Mesenchymal stem cell (in vitro differentiated cells and primary cell): ENCODE results near the gene CST3.

Source experiments
- DNase-seq: peaks from one replicate; pipeline ENCODE4 v3.0.0-alpha.2; 2013
- H2AFZ ChIP-seq: one replicate; pipeline ENCODE4 v1.6.1; 2013; ENCODE audit warnings: low read depth, mild to moderate bottlenecking, control low read depth, inconsistent platforms, low read length, moderate library complexity
- H2AK5ac ChIP-seq: 2 replicates; pipeline ENCODE4 v1.6.1; 2013; ENCODE audit warnings: low read length, moderate library complexity, mild to moderate bottlenecking, inconsistent platforms; ENCODE audit not compliant: severe bottlenecking
- H2BK120ac ChIP-seq: one replicate; pipeline ENCODE4 v1.6.1; 2013; ENCODE audit warnings: low read depth, mild to moderate bottlenecking, inconsistent platforms, low read length, moderate library complexity
- H2BK12ac ChIP-seq, 2 experiments: one replicate each; pipeline ENCODE4 v1.6.1; 2013; ENCODE audit warnings: inconsistent platforms in 2 of 2, low read length in 2 of 2, mild to moderate bottlenecking in 2 of 2, moderate library complexity in 2 of 2, control low read depth in 1 of 2
- H2BK15ac ChIP-seq: one replicate; pipeline ENCODE4 v1.6.1; 2013; ENCODE audit warnings: mild to moderate bottlenecking, low read depth, inconsistent platforms; ENCODE audit not compliant: poor library complexity, severe bottlenecking
- H2BK5ac ChIP-seq: 2 replicates; pipeline ENCODE4 v1.6.1; 2013; ENCODE audit warnings: low read depth, mild to moderate bottlenecking, low read length, control low read depth, inconsistent platforms; ENCODE audit not compliant: poor library complexity, severe bottlenecking
- H3K14ac ChIP-seq, 2 experiments: one replicate each; pipeline ENCODE4 v1.6.1; 2013; ENCODE audit warnings: inconsistent platforms in 2 of 2, low read length in 2 of 2, control low read depth in 1 of 2, mild to moderate bottlenecking in 1 of 2, moderate library complexity in 1 of 2
- H3K18ac ChIP-seq, 2 experiments: one replicate each; pipeline ENCODE4 v1.6.1; 2013; ENCODE audit warnings: inconsistent platforms in 2 of 2, low read length in 2 of 2, control low read depth in 1 of 2, low read depth in 1 of 2, mild to moderate bottlenecking in 1 of 2
- H3K23ac ChIP-seq, 2 experiments: one replicate each; pipeline ENCODE4 v1.6.1; 2013; ENCODE audit warnings: inconsistent platforms in 2 of 2, low read length in 2 of 2, mild to moderate bottlenecking in 2 of 2, moderate library complexity in 2 of 2, control low read depth in 1 of 2
- H3K27ac ChIP-seq: 2 replicates; pipeline ENCODE4 v1.5.1; 2013; ENCODE audit warnings: mild to moderate bottlenecking, moderate library complexity, low read length, control low read depth, inconsistent platforms; ENCODE audit not compliant: poor library complexity, severe bottlenecking
- H3K27me3 ChIP-seq, 2 experiments: 2 replicates each; pipeline versions ENCODE4 v1.6.1 to v1.7.0; 2013; ENCODE audit warnings: low read length in 2 of 2, mild to moderate bottlenecking in 2 of 2, moderate library complexity in 2 of 2, control low read depth in 1 of 2, inconsistent platforms in 1 of 2; ENCODE audit not compliant: control insufficient read depth in 1 of 2, insufficient read depth in 1 of 2
- H3K36me3 ChIP-seq, 2 experiments: 2 replicates each; pipeline versions ENCODE4 v1.6.1 to v1.7.0; 2013; ENCODE audit warnings: low read length in 2 of 2, control low read depth in 1 of 2, inconsistent platforms in 1 of 2, low read depth in 1 of 2, mild to moderate bottlenecking in 1 of 2; ENCODE audit not compliant: insufficient read depth in 2 of 2, control insufficient read depth in 1 of 2
- H3K4ac ChIP-seq, 2 experiments: one replicate each; pipeline ENCODE4 v1.6.1; 2013; ENCODE audit warnings: inconsistent platforms in 2 of 2, low read length in 2 of 2, mild to moderate bottlenecking in 2 of 2, moderate library complexity in 2 of 2, control low read depth in 1 of 2, low read depth in 1 of 2
- H3K4me1 ChIP-seq: 2 replicates; pipeline ENCODE4 v1.6.1; 2013; ENCODE audit warnings: low read depth, low read length, control low read depth; ENCODE audit not compliant: control insufficient read depth, insufficient read depth
- H3K4me2 ChIP-seq: 2 replicates; pipeline ENCODE4 v1.6.1; 2013; ENCODE audit warnings: low read length, mild to moderate bottlenecking, inconsistent platforms; ENCODE audit not compliant: poor library complexity, severe bottlenecking
- H3K4me3 ChIP-seq, 2 experiments: 2 replicates each; pipeline versions ENCODE4 v1.5.1 to v1.7.0; 2013; ENCODE audit warnings: low read length in 2 of 2, mild to moderate bottlenecking in 2 of 2, control low read depth in 1 of 2, low read depth in 1 of 2; ENCODE audit not compliant: insufficient read depth in 1 of 2
- H3K79me1 ChIP-seq: replicated peaks from 2 replicates; pipeline ENCODE4 v1.6.1; 2013; ENCODE audit warnings: mild to moderate bottlenecking, control low read depth, low read length, inconsistent platforms; ENCODE audit not compliant: poor library complexity, severe bottlenecking
- H3K9ac ChIP-seq: 2 replicates; pipeline ENCODE4 v1.7.0; 2013; ENCODE audit warnings: mild to moderate bottlenecking, low read length, moderate library complexity
- H3K9me3 ChIP-seq: 2 replicates; pipeline ENCODE4 v1.7.0; 2013; ENCODE audit warnings: mild to moderate bottlenecking, low read length; ENCODE audit not compliant: control insufficient read depth
- H4K8ac ChIP-seq: one replicate; pipeline ENCODE4 v1.6.1; 2013; ENCODE audit warnings: inconsistent platforms, mild to moderate bottlenecking, low read length, moderate library complexity
- H4K91ac ChIP-seq: one replicate; pipeline ENCODE4 v1.6.1; 2013; ENCODE audit warnings: mild to moderate bottlenecking, low read length, inconsistent platforms
- WGBS: methylation state at CpG from one replicate; pipeline ENCODE4 v1.1.7; 2013; ENCODE audit warnings: mixed read lengths; 5-methylcytosine and 5-hydroxymethylcytosine counted together

CST3 gene

GRCh38 chr20:23634044-23634801, 3.5 kb downstream of the CST3 start:
- H3K36me3 ChIP-seq = peaks cover 38 to 52% of the 10 kb centered on the region in 2 experiments
- no peak overlapping the region for H2BK5ac ChIP-seq
- H3K27me3 ChIP-seq = no peaks in the 10 kb centered on the region
- no peak overlapping the region for H4K8ac ChIP-seq
- peaks cover 46% of the 10 kb centered on the region for H3K4me1 ChIP-seq
- H3K4ac ChIP-seq = no peak overlapping the region
- H3K14ac ChIP-seq = no peak overlapping the region
- no peak overlapping the region for H2BK120ac ChIP-seq
- H3K79me1 ChIP-seq = peaks cover 16% of the 10 kb centered on the region
- no peak for DNase-seq
- H3K4me3 ChIP-seq = peak overlapping the region in 1 of 2 experiments; percentile 92
- no peak overlapping the region for H3K9ac ChIP-seq
- H3K27ac ChIP-seq = no peak overlapping the region
- no peak overlapping the region for H2BK15ac ChIP-seq
- H4K91ac ChIP-seq = no peak overlapping the region
- WGBS = 99% methylated on average over 6 of the region's 8 CpGs
- H3K18ac ChIP-seq = no peak overlapping the region
- H2BK12ac ChIP-seq = no peak overlapping the region
- no peaks in the 10 kb centered on the region for H3K9me3 ChIP-seq
- H3K23ac ChIP-seq = peak overlapping the region in 1 of 2 experiments; percentile 77
- H2AFZ ChIP-seq = no peak overlapping the region
- H3K4me2 ChIP-seq = no peak overlapping the region
- no peak overlapping the region for H2AK5ac ChIP-seq

DNA sequence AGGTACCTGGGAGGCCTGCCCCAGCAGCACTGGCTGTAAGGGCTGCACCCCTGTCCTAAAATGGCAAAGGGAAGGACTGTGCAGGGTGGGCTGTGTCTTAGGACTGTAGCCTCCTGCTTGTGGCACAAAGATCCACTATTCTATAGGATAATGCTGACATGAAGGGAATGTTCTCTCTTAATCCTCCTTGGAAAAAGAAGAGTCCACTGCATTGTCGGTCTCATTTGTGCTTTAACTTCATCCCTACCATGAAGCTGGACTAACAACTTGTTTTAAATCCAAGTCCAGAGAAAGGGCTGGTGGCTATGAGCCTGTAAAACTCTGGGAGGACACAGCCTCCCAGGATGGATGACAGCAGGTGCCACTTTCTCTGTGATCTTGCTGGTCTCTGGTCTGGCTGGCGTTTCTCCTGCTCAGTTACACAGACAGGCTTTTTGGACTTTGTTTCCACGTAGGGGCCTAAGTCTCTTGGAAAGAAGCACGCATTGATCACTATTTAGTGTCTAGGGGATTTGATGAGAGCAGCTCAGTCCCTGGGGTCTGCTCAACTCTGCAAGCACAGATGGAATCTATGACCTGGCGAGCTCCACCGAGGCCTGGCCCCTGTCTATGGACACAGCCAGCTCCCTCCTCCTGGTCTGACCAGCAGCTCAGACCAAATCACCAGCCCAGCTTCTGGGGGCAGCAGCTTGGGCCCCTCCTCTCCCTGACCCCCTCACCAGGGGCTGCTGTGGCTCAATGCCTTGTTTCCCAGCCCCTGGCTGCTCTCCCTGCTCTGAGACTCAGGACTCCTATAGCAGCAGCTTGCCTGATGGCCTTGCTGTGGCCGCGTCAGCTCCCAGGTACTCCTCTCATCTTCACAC, 4.8 kb downstream of the CST3 start:
- no peak overlapping the region for H3K4me2 ChIP-seq
- H3K4ac ChIP-seq = no peak overlapping the region
- H2AK5ac ChIP-seq = no peak overlapping the region
- peaks cover 44% of the 10 kb centered on the region for H3K4me1 ChIP-seq
- no peaks in the 10 kb centered on the region for H3K9me3 ChIP-seq
- WGBS = 96% methylated on average over 8 of the region's 8 CpGs
- no peak overlapping the region for H2AFZ ChIP-seq
- H3K14ac ChIP-seq = no peak overlapping the region
- no peak for DNase-seq
- no peak overlapping the region for H4K8ac ChIP-seq
- peaks cover 16% of the 10 kb centered on the region for H3K79me1 ChIP-seq
- H3K4me3 ChIP-seq = no peak overlapping the region
- no peak overlapping the region for H2BK12ac ChIP-seq
- no peak overlapping the region for H2BK5ac ChIP-seq
- no peak overlapping the region for H3K9ac ChIP-seq
- no peak overlapping the region for H4K91ac ChIP-seq
- no peak overlapping the region for H2BK120ac ChIP-seq
- no peak overlapping the region for H3K18ac ChIP-seq
- H3K27me3 ChIP-seq = no peaks in the 10 kb centered on the region
- H2BK15ac ChIP-seq = no peak overlapping the region
- H3K23ac ChIP-seq = no peak overlapping the region
- H3K36me3 ChIP-seq = peaks cover 38 to 55% of the 10 kb centered on the region in 2 experiments
- H3K27ac ChIP-seq = no peak overlapping the region

- Histone ChIP-seq H3K27me3 (no peaks in the 10 kb centered on the region), H3K4me3 (no peak overlapping the region), H2BK15ac (peak overlapping the region; percentile 60), H3K79me1 (peaks cover 16% of the 10 kb centered on the region), H3K9ac (no peak overlapping the region), H3K18ac (no peak overlapping the region), H3K14ac (no peak overlapping the region), H3K4me1 (peaks cover 44% of the 10 kb centered on the region), H3K4me2 (no peak overlapping the region), H2AK5ac (no peak overlapping the region), H3K9me3 (peaks cover 4% of the 10 kb centered on the region), H3K27ac (no peak overlapping the region), H2AFZ (no peak overlapping the region), H4K8ac (no peak overlapping the region), H2BK12ac (peak overlapping the region in 1 of 2 experiments; percentile 15), H3K23ac (no peak overlapping the region), H2BK5ac (no peak overlapping the region), H3K36me3 (peaks cover 38 to 55% of the 10 kb centered on the region in 2 experiments), H2BK120ac (no peak overlapping the region), H3K4ac (no peak overlapping the region), H4K91ac (peak overlapping the region; percentile 53)
- WGBS = 91% methylated on average over 12 of the region's 12 CpGs
- DNase-seq = no peak
Measured at GRCh38 chr20:23631981-23632710, 5.6 kb downstream of the CST3 start.
